Vagina (tissue), 2 donors: ENCODE measurements around the gene MAP2K5. TPM values are rescaled to one million over a fixed set of nuclear protein-coding genes. Genes with fewer than 3 reads are reported as not detected.

ENCODE experiments used
- DNase-seq, 2 donors: peaks; one replicate each; pipeline ENCODE4 v3.0.0-alpha.2; 2017; ENCODE audit errors: extremely low spot score in 2 of 2
- H3K27ac ChIP-seq: fragments of 200-600 bp; sonication (generic); one replicate; pipeline ENCODE4 v1.5.1; 2019
- H3K27me3 ChIP-seq: fragments of 200-600 bp; sonication (generic); one replicate; pipeline ENCODE4 v1.5.1; 2019
- H3K36me3 ChIP-seq, 2 donors: fragments of 200-600 bp; sonication (generic); one replicate each; pipeline ENCODE4 v1.5.1; 2017 to 2019
- H3K4me1 ChIP-seq: fragments of 200-600 bp; sonication (generic); one replicate; pipeline ENCODE4 v1.5.1; 2019
- H3K4me3 ChIP-seq, 2 donors: fragments of 200-600 bp; sonication (generic); 1 replicate in 1 of 2; 2 replicates in 1 of 2; pipeline ENCODE4 v1.5.1; 2016 to 2019
- H3K9me3 ChIP-seq: fragments of 200-600 bp; sonication (generic); one replicate; pipeline ENCODE4 v1.5.1; 2019
- CTCF ChIP-seq, 3 experiments: fragments of 450-650 bp in 2 of 3; fragments of 200-600 bp in 1 of 3; sonication (generic) in 1 of 3; IDR thresholded peaks; one replicate each; pipeline ENCODE4 v1.5.1; 2017 to 2019; ENCODE audit warnings: antibody characterized with exemption in 3 of 3, mild to moderate bottlenecking in 2 of 3, moderate library complexity in 2 of 3
- POLR2A ChIP-seq, 2 donors: fragments of 450-650 bp; IDR thresholded peaks; one replicate each; pipeline ENCODE4 v1.6.1; 2017; ENCODE audit warnings: antibody characterized with exemption in 2 of 2, mild to moderate bottlenecking in 2 of 2, moderate library complexity in 2 of 2
- POLR2AphosphoS5 ChIP-seq, 2 donors: sonication (generic); formaldehyde crosslinking; IDR thresholded peaks; one replicate each; pipeline ENCODE4 v1.9.0; 2017; ENCODE audit warnings: antibody characterized with exemption in 2 of 2, mild to moderate bottlenecking in 2 of 2, low read depth in 1 of 2; ENCODE audit not compliant: insufficient read depth in 1 of 2
- intact Hi-C: fragments of 100-400 bp; cut with DNase I; formaldehyde crosslinking; loops from one replicate; pipeline ENCODE4 v1.15.1; 2023
- total RNA-seq: library from RNA; depleted of rRNA; stranded (reverse); fragments of >200 nt; gene quantifications from one replicate; pipeline ENCODE4 v1.2.3, GENCODE V29; 2016

MAP2K5 gene
- total RNA-seq, 1 donor from 2014 or later, result 13.5 TPM

GRCh38 chr15:67761343-67761742 lies 218.8 kb downstream of the MAP2K5 start:
- Histone ChIP-seq H3K9me3 (no peaks in the 10 kb centered on the region), H3K4me3 (no peak overlapping the region), H3K36me3 (no peaks in the 10 kb centered on the region), H3K27ac (no peak overlapping the region), H3K27me3 (no peaks in the 10 kb centered on the region), H3K4me1 (no peaks in the 10 kb centered on the region)
- DNase-seq, result no peak
- intact Hi-C loops, result no loop called here
- TF ChIP-seq POLR2AphosphoS5 (IDR thresholded peaks at IDR 0.05; ENCODE audit: insufficient read depth in 1 of 2, low read depth in 1 of 2), result no peak
- no peak for TF ChIP-seq CTCF (IDR thresholded peaks at IDR 0.05)
- no peak for TF ChIP-seq POLR2A (IDR thresholded peaks at IDR 0.05)

- DNase-seq, result no peak
- Histone ChIP-seq H3K4me1 (no peaks in the 10 kb centered on the region), H3K9me3 (no peaks in the 10 kb centered on the region), H3K27ac (no peak overlapping the region), H3K4me3 (no peak overlapping the region), H3K27me3 (no peaks in the 10 kb centered on the region), H3K36me3 (no peaks in the 10 kb centered on the region)
- TF ChIP-seq POLR2A (IDR thresholded peaks at IDR 0.05), result no peak
- no peak for TF ChIP-seq POLR2AphosphoS5 (IDR thresholded peaks at IDR 0.05; ENCODE audit: insufficient read depth in 1 of 2, low read depth in 1 of 2)
- no peak for TF ChIP-seq CTCF (IDR thresholded peaks at IDR 0.05)
- intact Hi-C loops, result no loop called here
Observed at GRCh38 chr15:67762610-67763368, 220.3 kb downstream of the MAP2K5 start.

GRCh38 chr15:67765701-67766100 lies 223.2 kb downstream of the MAP2K5 start:
- DNase-seq, result no peak
- Histone ChIP-seq H3K9me3 (no peaks in the 10 kb centered on the region), H3K36me3 (peaks cover 0 to 5% of the 10 kb centered on the region in 2 donors), H3K4me3 (no peak overlapping the region), H3K27ac (no peak overlapping the region), H3K4me1 (no peaks in the 10 kb centered on the region), H3K27me3 (no peaks in the 10 kb centered on the region)
- intact Hi-C loops, result no loop called here
- TF ChIP-seq CTCF (IDR thresholded peaks at IDR 0.05) (no peak), POLR2AphosphoS5 (IDR thresholded peaks at IDR 0.05; ENCODE audit: insufficient read depth in 1 of 2, low read depth in 1 of 2) (no peak), POLR2A (IDR thresholded peaks at IDR 0.05) (no peak)

GRCh38 chr15:67766968-67767367 lies 224.5 kb downstream of the MAP2K5 start:
- H3K4me3 ChIP-seq, result no peak overlapping the region
- no peak for TF ChIP-seq POLR2A (IDR thresholded peaks at IDR 0.05)
- TF ChIP-seq CTCF (IDR thresholded peaks at IDR 0.05), result no peak
- no peak for TF ChIP-seq POLR2AphosphoS5 (IDR thresholded peaks at IDR 0.05; ENCODE audit: insufficient read depth in 1 of 2, low read depth in 1 of 2)
- H3K36me3 ChIP-seq, result peaks cover 0 to 5% of the 10 kb centered on the region in 2 donors
- DNase-seq, result no peak
- H3K27me3 ChIP-seq, result no peaks in the 10 kb centered on the region
- no peak overlapping the region for H3K27ac ChIP-seq
- H3K9me3 ChIP-seq, result no peaks in the 10 kb centered on the region
- no peaks in the 10 kb centered on the region for H3K4me1 ChIP-seq
- intact Hi-C loops, result no loop called here

GRCh38 chr15:67768313-67768977 lies 225.9 kb downstream of the MAP2K5 start:
- H3K9me3 ChIP-seq, result no peaks in the 10 kb centered on the region
- H3K4me1 ChIP-seq, result no peaks in the 10 kb centered on the region
- H3K27me3 ChIP-seq, result no peaks in the 10 kb centered on the region
- H3K27ac ChIP-seq, result no peak overlapping the region
- no peak for TF ChIP-seq POLR2AphosphoS5 (IDR thresholded peaks at IDR 0.05; ENCODE audit: insufficient read depth in 1 of 2, low read depth in 1 of 2)
- TF ChIP-seq POLR2A (IDR thresholded peaks at IDR 0.05), result no peak
- no peak for TF ChIP-seq CTCF (IDR thresholded peaks at IDR 0.05)
- H3K36me3 ChIP-seq, result peaks cover 0 to 5% of the 10 kb centered on the region in 2 donors
- intact Hi-C loops, result no loop called here
- no peak overlapping the region for H3K4me3 ChIP-seq
- DNase-seq, result no peak
